RPMI8226 (cell line): Measurements from ENCODE around the gene LDLRAD1.
"Not testable (repeated sequence)": the region's sequence is repeated elsewhere in the genome, so short reads cannot be mapped to it uniquely, and the experiment has no call there.

Experiments
- DNase-seq: peaks from one replicate; pipeline ENCODE4 v3.0.0-alpha.2; 2015

LDLRAD1 gene, protein sequence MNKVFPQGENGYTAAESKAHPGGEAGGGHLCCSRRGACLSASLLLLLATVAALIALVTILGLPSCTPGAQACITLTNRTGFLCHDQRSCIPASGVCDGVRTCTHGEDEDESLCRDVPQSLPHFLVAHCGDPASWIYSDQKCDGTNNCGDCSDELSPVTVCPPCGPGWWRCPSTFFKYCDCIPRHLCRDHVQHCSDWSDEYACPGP

DNA sequence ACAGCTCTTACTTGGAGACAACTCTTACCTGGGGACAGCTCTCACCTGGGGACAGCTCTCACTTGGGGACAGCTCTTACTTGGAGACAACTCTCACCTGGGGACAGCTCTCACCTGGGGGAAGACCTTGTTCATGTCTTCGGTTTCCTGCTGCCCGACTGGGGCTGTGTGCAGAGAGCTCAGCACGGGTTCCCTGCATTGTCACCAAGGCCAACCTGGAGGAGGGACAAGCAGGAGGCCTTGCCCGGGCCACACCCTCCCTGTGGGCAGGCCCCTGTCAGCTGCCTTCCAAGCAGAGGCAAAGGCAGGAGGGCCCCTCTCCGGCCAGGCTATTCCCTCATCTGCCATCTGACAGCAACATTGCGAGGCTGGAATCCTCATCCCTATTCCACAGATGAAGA lies at the start of gene LDLRAD1:
LDLRAD1 (minus strand) TSS at position 208 of the 400 bp plus-strand sequence; CDS start at position 134, 74 bp downstream.
- peak; percentile 26 for DNase-seq

DNA sequence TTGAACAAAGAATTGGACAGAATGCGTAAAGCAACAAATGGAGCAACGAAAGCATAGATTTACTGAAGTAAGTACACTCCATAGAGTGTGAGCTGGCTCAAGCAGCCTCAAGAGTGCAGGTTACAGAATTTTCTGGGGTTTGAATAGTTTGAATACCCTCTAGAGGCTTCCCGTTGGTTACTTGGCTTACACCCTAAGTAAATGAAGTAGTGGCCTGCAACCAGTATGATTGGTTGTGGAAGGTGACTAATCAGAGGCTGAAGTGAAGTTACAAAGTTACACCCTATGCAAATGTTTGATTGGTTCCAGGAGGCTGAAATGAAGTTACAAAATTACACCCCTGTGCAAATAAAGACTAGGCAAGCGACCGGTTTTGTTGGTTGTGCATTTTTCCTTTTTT lies 46.3 kb upstream of the LDLRAD1 start:
- no peak for DNase-seq

DNA sequence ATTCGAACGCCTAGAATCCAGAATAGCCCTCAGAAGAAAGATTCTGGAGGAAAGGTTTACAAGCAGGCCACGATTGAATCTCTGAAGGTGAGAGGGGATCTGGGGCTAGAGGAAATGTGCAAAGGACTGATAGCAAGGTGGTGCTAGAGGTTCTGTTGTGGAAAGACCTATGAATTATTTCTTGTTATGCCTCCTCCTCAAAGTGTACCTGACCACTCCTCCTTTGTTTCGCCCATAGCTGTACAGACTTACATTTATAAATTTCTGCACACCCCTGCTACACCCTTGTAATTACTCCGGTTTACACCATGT lies 36.4 kb upstream of the LDLRAD1 start:
- DNase-seq: peak; percentile 27

DNA sequence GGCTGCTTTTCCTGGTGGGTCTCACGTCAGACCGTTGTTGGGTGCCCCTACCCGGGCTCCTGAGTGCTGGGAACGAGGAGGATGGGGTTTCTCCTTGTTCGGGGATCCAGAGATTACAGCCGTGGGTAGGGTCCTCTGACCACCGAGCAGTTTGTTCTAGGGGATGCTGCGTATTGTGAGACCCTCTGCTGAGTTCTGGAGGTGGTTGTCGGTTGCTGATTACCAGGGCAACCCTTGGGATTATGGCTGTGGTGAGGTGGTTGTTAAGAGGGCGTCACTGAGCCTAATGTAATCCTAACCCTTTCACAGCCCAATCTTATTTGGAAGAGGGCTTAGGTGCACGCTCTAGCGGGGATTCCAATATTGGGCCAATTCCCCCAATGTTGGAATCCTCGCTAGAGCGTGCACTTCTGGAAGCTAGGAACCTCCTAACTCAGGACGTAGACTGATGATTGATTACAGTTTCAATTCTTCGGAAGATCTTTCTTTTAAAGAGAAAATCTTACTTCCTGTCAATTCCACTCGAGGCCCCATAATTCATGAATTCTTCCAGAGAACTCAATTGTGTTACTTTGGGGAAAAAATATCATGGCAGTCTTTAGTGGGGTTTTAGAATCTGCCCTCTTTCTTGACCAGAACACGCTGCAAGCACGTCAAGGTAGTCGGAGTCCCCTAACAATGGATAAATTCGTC lies 35.9 kb upstream of the LDLRAD1 start:
- DNase-seq: peak; percentile 27

GRCh38 chr1:54052934-54053744 lies 35.2 kb upstream of the LDLRAD1 start, which contains the start of the genes TCEANC2 and TMEM59:
Gene TCEANC2 (plus strand): TSS chr1:54053608. CDS start chr1:54054423, 815 bp downstream.
Gene TMEM59 (minus strand): TSS chr1:54053204. CDS start chr1:54053188, 16 bp downstream.
- DNase-seq: peak; percentile 99

DNA sequence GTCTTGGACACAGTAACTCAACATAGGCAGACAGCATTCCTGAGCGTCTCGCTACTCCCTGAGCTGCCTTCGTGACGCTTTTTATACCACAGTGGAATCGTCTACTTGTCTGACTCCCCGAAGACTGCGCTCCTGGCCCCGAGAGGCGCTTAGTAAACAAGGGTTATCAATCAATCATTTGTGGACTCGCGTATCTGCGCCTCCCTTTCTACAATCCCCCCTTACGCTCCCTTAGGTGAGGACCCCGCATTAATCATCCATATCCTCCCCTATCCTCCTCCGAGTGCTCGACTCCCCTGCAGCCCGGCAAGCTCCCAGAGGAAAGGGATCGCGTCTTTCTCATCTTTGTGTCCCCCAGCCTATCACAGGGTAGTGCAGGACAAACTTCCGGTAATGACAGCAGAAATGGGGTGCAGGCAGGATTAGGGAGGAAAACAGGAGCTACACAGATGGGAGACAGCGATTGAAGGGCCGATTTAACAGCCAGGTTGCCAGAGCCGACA lies 34.5 kb upstream of the LDLRAD1 start:
- DNase-seq: peak; percentile 33

DNA sequence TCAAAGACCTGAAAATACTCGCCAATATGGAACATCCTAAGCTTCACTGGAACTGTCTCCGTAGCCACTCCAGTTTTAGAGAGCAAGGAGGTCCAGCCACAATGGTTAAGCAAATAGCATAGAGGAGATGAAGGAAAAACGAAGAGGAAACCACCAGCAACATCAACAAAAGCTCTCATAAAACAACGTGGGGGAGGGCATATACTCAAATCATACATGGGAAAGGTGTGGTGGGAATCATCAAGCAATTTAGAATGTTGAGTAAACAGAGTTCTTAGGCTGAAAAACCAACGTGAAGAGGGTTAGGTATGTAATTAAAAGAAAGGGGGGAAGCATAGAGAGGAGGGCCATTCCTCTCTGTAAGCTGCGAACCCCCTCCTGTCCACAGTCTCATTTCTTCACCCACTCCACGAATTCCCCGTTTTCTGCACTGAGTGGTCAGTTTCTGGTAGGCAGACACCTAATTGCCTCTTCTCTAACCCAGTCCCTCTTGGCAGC lies 34.0 kb upstream of the LDLRAD1 start:
- DNase-seq: peak; percentile 13

GRCh38 chr1:54050435-54050834 lies 32.4 kb upstream of the LDLRAD1 start:
- DNase-seq: not testable (repeated sequence)

DNA sequence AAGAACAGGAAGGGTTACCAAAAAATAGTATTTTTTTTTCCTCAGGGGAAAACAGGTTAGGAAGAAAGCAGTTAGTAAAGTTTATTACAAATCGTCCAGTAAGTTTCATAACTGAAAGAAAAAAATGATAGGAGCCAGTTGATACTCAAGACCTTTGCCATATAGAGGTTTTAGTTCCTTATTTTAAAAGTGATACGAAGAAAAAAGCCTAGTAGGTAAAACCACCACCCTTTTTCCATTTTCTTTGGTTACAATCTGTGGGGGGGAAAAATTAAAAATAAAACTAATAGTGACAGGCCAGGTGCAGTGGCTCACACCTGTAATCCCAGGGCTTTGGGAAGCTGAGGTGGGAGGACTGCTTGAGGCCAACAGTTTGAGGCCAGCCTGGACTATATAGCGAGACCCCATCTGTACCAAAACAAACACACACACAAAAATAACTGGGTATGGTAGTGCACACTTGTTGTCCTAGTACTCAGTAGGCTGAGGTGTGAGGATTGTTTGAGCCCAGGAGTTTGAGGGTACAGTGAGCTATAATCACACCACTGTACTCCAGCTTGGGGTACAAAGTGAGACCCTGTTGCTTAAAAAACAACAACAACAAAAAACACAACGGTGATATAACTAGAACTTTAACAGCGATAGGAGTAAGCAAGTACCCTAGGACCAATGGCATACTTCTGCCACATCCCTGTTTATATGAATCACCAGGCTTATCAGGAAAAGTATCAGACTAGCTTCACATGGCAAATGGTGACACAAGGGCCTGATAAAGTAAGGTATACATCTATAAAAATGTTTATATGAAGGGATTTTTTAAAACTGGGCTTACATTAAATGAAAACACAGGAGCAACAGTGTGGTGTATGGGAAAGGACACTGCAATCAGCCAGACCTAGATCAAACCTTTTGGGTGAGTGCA lies 29.7 kb upstream of the LDLRAD1 start:
- DNase-seq: peak; percentile 72

DNA sequence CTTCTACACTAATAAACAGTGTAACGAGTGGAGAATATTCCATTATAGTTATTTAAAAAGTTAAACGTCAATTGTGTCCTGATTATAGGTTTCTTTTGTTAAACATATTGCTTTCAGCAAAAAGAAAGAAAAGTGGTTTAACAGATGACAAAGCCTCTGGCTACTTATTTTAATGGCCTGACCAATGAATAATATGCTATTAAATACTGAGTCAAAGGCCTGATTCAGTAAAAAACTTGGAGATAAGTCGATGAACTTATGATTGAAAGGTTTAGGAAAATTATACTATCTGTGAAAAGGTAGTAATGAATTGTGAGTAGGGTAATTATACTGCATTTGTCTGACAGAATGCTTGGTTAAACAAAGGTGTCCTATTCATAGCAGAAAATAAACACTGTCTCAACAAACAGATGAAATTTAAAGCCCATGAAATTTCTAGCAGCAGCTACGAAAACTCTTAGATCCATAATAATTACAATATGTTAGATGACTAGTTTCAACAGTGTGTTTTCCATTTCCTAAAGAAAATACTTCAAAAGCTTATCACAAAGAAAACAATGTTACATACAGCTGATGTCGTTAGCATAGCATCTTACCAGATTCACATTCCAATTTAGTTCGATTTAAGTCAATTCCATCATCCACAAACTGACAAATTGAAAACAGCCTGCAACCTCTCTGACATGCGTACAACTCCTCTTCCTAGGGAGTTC lies 28.8 kb upstream of the LDLRAD1 start:
- DNase-seq: no peak

DNA sequence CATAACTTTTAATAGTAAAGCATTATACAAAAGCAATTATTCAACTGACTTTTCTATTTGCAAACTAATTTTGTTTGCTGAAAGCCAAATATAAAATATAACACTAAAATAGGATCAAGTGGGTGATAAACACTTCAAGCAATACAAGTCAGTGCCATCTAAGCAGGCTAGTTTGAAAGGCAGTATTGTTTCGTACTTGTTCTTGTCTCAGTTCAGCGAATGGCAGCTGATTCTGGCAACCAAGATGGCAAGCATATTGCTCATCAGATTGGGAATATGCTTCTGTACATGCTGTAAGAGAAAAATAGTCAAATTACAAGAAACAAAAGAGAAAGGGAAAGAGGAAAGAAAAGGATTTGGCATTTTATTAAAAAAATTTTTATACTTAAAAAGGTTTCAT lies 27.5 kb upstream of the LDLRAD1 start:
- DNase-seq: no peak

GRCh38 chr1:54041806-54042205 lies 23.8 kb upstream of the LDLRAD1 start:
- DNase-seq: no peak

DNA sequence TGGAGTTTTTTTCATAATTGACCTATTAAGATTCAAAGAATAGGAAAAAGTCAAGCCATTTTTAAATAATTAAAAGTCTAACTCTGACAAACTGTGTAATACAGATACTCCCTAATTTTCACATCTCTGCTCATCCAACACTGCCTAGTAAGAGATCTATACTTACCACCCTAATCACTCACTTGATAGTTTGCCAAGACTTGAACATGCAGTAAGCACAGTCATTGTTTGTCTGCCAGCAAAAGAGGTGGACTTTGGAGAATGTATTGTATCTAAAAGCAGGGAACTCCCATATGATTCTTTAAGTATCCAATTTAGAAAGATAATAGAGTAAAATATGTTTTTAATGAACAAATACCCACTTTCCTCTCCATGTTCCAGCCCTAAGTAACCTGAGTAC lies 19.5 kb upstream of the LDLRAD1 start:
- DNase-seq: no peak

- no peak for DNase-seq
Observed at GRCh38 chr1:54028306-54029251, 10.6 kb upstream of the LDLRAD1 start.

DNA sequence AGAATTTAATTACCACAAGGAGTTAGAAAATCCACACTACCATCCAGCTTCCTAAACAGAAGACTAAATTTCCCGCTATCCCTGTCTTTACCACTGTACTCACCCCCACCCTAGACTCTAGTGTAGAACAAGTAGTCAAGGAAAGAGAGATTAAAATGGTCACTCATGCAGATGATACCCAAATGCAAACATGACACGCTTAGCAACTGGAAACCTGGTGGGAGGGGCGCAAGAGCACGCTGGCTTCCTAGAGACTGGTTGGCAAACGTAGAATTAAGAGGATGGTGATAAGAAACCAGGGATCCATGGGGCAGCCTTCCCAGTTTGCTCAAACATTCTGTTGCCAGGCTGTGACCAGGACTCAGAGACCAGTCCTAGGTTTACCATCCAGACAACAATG lies 9.9 kb upstream of the LDLRAD1 start:
- no peak for DNase-seq

GRCh38 chr1:54024811-54025210 lies 6.8 kb upstream of the LDLRAD1 start:
- not testable (repeated sequence) for DNase-seq

DNA sequence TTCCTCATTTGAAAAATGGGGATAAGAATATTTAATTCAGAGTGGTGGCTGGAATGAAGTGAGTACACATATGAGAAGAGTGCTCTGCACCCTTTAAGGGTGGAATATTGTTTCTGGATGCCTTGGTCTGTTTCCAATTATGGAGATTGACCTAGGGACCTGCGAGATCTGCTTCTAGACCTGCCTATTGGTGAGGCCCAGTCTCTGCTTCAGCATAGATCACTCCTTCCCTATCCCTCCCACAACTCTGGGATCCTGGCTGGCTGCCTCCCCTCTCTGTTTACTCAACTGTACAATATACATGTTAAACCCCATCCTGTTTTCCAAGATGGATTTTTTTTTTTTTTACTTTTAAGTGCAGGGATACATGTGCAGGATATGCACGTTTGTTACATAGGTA lies 6.4 kb upstream of the LDLRAD1 start:
- DNase-seq: no peak

- not testable (repeated sequence) for DNase-seq
Observed at GRCh38 chr1:54019562-54020176, 1.7 kb upstream of the LDLRAD1 start.

GRCh38 chr1:54018635-54019034 lies 649 bp upstream of the LDLRAD1 start:
- no peak for DNase-seq
